HEK293T (cell line): ENCODE data around the gene BLOC1S5.
"Not testable (repeated sequence)": the region's sequence is repeated elsewhere in the genome, so short reads cannot be mapped to it uniquely, and the experiment has no call there.

Experiments
- CTCF ChIA-PET: fragments of 350-600 bp; formaldehyde crosslinking; extraction: SDS; loops from one replicate; lab custom pipeline; 2021; ENCODE audit warnings: antibody characterized with exemption, inconsistent platforms; lab: Yijun Ruan, JAX
- POLR2A ChIA-PET: fragments of 350-600 bp; formaldehyde crosslinking; extraction: SDS; loops from one replicate; lab custom pipeline; 2020; ENCODE audit warnings: antibody characterized with exemption, inconsistent platforms; lab: Yijun Ruan, JAX
- DNase-seq: peaks from one replicate; pipeline ENCODE4 v3.0.0; 2012; ENCODE audit warnings: mixed read lengths; ENCODE audit errors: extremely low spot score
- ARNT ChIP-seq: fragments of 450-650 bp; IDR thresholded peaks from 2 replicates; pipeline ENCODE4 v1.6.1; 2017; ENCODE audit warnings: mild to moderate bottlenecking
- BHLHE40 ChIP-seq: fragments of 450-650 bp; IDR thresholded peaks from 2 replicates; pipeline ENCODE4 v1.6.1; 2016; ENCODE audit warnings: mild to moderate bottlenecking, moderate library complexity, borderline replicate concordance
- CTBP1 ChIP-seq: fragments of 450-650 bp; IDR thresholded peaks from 2 replicates; pipeline ENCODE4 v1.6.1; 2016; ENCODE audit warnings: borderline replicate concordance
- ELF4 ChIP-seq: fragments of 450-650 bp; IDR thresholded peaks from 2 replicates; pipeline ENCODE4 v1.6.1; 2017; ENCODE audit warnings: antibody characterized with exemption
- FOXA1 ChIP-seq: fragments of 450-650 bp; IDR thresholded peaks from 2 replicates; pipeline ENCODE4 v1.6.1; 2016; ENCODE audit warnings: mild to moderate bottlenecking
- FOXK2 ChIP-seq: fragments of 450-650 bp; IDR thresholded peaks from 2 replicates; pipeline ENCODE4 v1.6.1; 2016; ENCODE audit warnings: mild to moderate bottlenecking
- FOXM1 ChIP-seq: fragments of 450-650 bp; IDR thresholded peaks from 2 replicates; pipeline ENCODE4 v1.6.1; 2017; ENCODE audit warnings: mild to moderate bottlenecking, borderline replicate concordance
- HDGF ChIP-seq: fragments of 450-650 bp; IDR thresholded peaks from 2 replicates; pipeline ENCODE4 v1.6.1; 2017; ENCODE audit warnings: antibody characterized with exemption, borderline replicate concordance
- L3MBTL2 ChIP-seq: fragments of 450-650 bp; conservative IDR thresholded peaks from 2 replicates; pipeline ENCODE4 v1.6.1; 2016; ENCODE audit warnings: mild to moderate bottlenecking
- LEF1 ChIP-seq: fragments of 450-650 bp; IDR thresholded peaks from 2 replicates; pipeline ENCODE4 v1.6.1; 2017; ENCODE audit warnings: mild to moderate bottlenecking, borderline replicate concordance
- NFRKB ChIP-seq: fragments of 450-650 bp; IDR thresholded peaks from 2 replicates; pipeline ENCODE4 v1.6.1; 2016; ENCODE audit warnings: mild to moderate bottlenecking, moderate library complexity
- SP1 ChIP-seq: fragments of 450-650 bp; IDR thresholded peaks from 2 replicates; pipeline ENCODE4 v1.6.1; 2017
- SUZ12 ChIP-seq: fragments of 450-650 bp; IDR thresholded peaks from 2 replicates; pipeline ENCODE4 v1.6.1; 2016; ENCODE audit warnings: mild to moderate bottlenecking
- TARDBP ChIP-seq: fragments of 450-650 bp; IDR thresholded peaks from 2 replicates; pipeline ENCODE4 v1.6.1; 2016
- ZNF384 ChIP-seq: fragments of 450-650 bp; IDR thresholded peaks from 2 replicates; pipeline ENCODE4 v1.6.1; 2016
- TF ChIP-seq, protein P1 (sequence below): fragments of 450-650 bp; IDR thresholded peaks from 2 replicates; pipeline ENCODE4 v1.6.1; 2016

The BLOC1S5 gene

DNA sequence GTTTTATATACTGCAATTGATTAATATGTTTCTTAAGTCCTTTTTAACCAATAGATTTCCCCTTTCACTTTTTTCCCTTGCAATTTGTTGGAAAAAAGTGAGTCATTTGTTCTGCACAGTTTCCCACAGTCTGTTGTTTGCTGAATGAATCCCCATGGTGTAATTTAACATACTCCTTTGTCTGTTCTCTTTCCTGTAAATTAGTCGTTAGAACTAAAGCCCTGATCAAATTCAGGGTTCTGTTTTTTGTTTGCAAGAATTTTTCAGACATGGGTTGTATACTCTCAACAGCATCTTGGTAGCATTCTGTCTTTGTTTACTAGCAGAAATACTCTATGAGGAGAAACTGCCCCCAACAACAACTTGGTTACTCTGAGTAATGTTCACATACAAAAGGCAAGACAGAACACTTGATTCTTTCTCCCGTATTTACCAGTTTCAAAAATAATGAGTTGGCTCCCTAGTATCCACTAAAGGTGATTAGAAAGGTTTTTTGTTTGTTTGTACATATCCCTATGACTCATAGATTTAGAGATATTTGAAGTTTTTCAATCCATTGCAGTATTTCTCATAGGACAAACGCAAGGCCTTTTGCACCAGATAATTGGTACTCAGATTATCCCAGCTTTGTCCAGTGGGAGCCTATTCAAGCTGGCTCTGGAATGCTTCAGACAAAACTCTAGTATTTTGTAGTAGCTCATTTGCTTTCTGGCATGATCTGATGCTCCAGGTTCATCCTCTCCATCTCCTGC, 16.5 kb downstream of the BLOC1S5 start:
- CTCF ChIA-PET = no interaction called here
- TF ChIP-seq ELF4 (no peak), TARDBP (no peak), NFRKB (no peak), CTBP1 (no peak), FOXK2 (no peak)
- POLR2A ChIA-PET = no interaction called here
- DNase-seq = no peak

- POLR2A ChIA-PET, CTCF ChIA-PET, DNase-seq: not testable (repeated sequence)
Measured at GRCh38 chr6:8045769-8046168, 18.4 kb downstream of the BLOC1S5 start.

DNA sequence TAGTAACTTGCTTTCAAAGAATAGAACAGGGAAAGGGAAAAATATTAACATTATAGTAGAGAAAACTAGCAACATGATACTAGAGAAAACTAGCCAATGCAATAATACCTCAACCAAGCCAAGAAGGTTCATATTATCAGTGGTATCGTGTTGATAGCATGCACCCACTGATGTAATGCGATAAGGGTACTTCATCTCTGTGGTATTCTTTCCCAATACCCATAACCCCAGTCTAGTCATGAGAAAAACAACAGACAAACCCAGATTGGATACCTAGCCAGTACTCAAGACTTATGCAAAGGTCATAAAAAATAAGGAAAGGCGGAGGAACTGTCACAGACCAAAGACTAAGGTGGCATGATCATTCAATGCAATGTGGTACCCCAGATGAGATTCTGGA, 21.0 kb downstream of the BLOC1S5 start:
- TF ChIP-seq FOXM1 = no peak
- no peak for TF ChIP-seq ARNT
- TF ChIP-seq SUZ12 = no peak
- no peak for TF ChIP-seq TARDBP
- no peak for TF ChIP-seq ELF4
- no peak for TF ChIP-seq ZNF384
- TF ChIP-seq HDGF = no peak
- no peak for TF ChIP-seq SP1
- TF ChIP-seq FOXA1 = no peak
- TF ChIP-seq, protein P1, sequence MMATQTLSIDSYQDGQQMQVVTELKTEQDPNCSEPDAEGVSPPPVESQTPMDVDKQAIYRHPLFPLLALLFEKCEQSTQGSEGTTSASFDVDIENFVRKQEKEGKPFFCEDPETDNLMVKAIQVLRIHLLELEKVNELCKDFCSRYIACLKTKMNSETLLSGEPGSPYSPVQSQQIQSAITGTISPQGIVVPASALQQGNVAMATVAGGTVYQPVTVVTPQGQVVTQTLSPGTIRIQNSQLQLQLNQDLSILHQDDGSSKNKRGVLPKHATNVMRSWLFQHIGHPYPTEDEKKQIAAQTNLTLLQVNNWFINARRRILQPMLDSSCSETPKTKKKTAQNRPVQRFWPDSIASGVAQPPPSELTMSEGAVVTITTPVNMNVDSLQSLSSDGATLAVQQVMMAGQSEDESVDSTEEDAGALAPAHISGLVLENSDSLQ = no peak
- no peak for TF ChIP-seq BHLHE40
- TF ChIP-seq LEF1 = no peak
- TF ChIP-seq FOXK2 = no peak
- no peak for TF ChIP-seq CTBP1
- no peak for TF ChIP-seq NFRKB
- no peak for TF ChIP-seq L3MBTL2
- no peak for DNase-seq
- CTCF ChIA-PET = no interaction called here
- POLR2A ChIA-PET = no interaction called here

GRCh38 chr6:8041913-8042583, 22.1 kb downstream of the BLOC1S5 start:
- no peak for DNase-seq
- no peak for TF ChIP-seq ELF4
- no peak for TF ChIP-seq LEF1
- TF ChIP-seq ZNF384 = no peak
- no peak for TF ChIP-seq HDGF
- no peak for TF ChIP-seq SP1
- TF ChIP-seq FOXM1 = no peak
- ChIA-PET CTCF (interaction anchor here (0.6 kb wide), 1 partner anchor 359 kb away, joined by 3 read pairs; no protein-coding TSS in a partner anchor), POLR2A (no interaction called here)

DNA sequence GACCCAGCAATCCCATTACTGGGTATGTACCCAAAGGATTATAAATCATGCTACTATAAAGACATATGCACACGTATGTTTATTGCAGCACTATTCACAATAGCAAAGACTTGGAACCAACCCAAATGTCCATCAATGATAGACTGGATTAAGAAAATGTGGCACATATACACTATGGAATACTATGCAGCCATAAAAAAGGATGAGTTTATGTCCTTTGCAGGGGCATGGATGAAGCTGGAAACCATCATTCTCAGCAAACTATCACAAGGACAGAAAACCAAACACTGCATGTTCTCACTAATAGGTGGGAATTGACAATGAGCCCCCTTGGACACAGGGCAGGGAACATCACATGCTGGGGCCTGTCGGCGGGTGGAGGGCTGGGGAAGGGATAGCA, 30.1 kb downstream of the BLOC1S5 start:
- DNase-seq, CTCF ChIA-PET, POLR2A ChIA-PET: not testable (repeated sequence)

GRCh38 chr6:8030920-8031319, 33.3 kb downstream of the BLOC1S5 start:
- CTCF ChIA-PET = interaction anchor here (0.6 kb wide), 1 partner anchor 94 kb away, joined by 3 read pairs; no protein-coding TSS in a partner anchor

DNA sequence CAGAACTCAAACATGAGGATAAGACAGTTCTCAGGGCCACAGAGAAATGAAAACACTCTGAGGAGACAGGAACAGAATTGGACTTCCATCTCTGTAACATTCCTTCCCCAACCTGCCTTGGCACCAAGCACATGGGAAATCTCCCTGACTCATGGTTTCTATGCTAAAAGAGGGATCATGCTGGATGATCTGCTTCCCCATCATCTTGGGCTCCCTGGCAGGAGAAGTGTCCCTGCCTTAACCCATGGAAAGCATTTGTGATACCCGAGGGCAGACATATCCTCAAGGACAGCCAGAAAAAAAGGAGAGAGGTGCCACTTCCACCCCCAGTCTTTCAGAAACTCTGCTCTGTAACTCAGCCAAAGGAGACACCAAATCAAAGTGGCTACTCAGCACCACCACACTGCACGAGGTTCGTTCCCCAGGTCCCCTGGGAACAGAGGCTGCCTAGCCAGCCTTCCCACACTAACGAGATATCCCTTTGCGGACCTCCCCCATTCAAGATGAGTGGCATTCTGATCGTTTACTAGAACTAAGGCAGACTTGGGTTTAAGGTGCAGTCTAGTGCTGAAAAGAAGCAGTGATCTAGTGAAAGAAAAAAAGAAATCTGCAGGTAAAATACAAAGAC, 34.8 kb downstream of the BLOC1S5 start:
- DNase-seq = peak; percentile 36
- TF ChIP-seq, protein P1 = peak; percentile 35; the same call in 1 of the 2 replicates
- TF ChIP-seq SP1 = no peak
- ChIA-PET CTCF (no interaction called here), POLR2A (no interaction called here)

More at GRCh38 chr6:8030920-8031319, 33.3 kb downstream of the BLOC1S5 start:
- POLR2A ChIA-PET = no interaction called here
- TF ChIP-seq L3MBTL2 (no peak), FOXM1 (no peak), SUZ12 (no peak), FOXK2 (no peak), ZNF384 (no peak)
- TF ChIP-seq, protein P1 = no peak
- no peak for DNase-seq
